HCT116 (cell line): ENCODE measurements around the gene NAT9. TPM values are rescaled to one million over a fixed set of nuclear protein-coding genes. Genes with fewer than 3 reads are reported as not detected.

ENCODE experiments used
- ATAC-seq: fragments of 200-7000 bp; cut with Tn5 transposase; 2 replicates; pipeline ENCODE4 v1.9.1; 2020; ENCODE audit warnings: mild to moderate bottlenecking, moderate library complexity
- BruUV-seq: library from RNA; stranded (reverse); fragments of 400-500 nt; replicated peaks from 2 replicates; lab custom pipeline; 2021; lab: Mats Ljungman, UMichigan
- CTCF ChIA-PET: fragments of 300-600 bp; sonication (Branson Sonifier 250); formaldehyde crosslinking; loops from one replicate; lab custom pipeline; 2021; ENCODE audit warnings: antibody characterized with exemption; lab: Charles Lee
- POLR2A ChIA-PET: fragments of 300-600, 350-600 bp; sonication (Branson Sonifier 250); formaldehyde crosslinking; loops from one replicate; lab custom pipeline; 2021; ENCODE audit warnings: antibody characterized with exemption; lab: Charles Lee
- RAD21 ChIA-PET, 2 experiments: fragments of 300-600 bp; sonication (Branson Sonifier 250); formaldehyde crosslinking; loops; one replicate each; lab custom pipeline; 2023; ENCODE audit warnings: low total read pairs in 2 of 2; ENCODE audit not compliant: uncharacterized antibody in 2 of 2, unreplicated experiment in 2 of 2, low non-redundant PET in 1 of 2; lab: Charles Lee
- DNase-seq: peaks from one replicate; pipeline ENCODE4 v3.0.0-alpha.2; 2010; ENCODE audit warnings: low read depth, low spot score
- H2AFZ ChIP-seq: fragments of 200-600 bp; shearing (Covaris generic), sonication (generic); 2 replicates; pipeline ENCODE4 v1.6.1; 2017; ENCODE audit warnings: low read depth, mixed run types, mixed read lengths, antibody characterized with exemption, low read length; ENCODE audit not compliant: poor library complexity, severe bottlenecking
- H3K27ac ChIP-seq: 2 replicates; pipeline ENCODE4 v1.5.1; 2012; ENCODE audit warnings: low read depth, low read length
- H3K27me3 ChIP-seq: fragments of 200-600 bp; sonication (generic); 2 replicates; pipeline ENCODE4 v1.6.1; 2016; ENCODE audit warnings: mixed run types, low read length, mixed read lengths; ENCODE audit not compliant: insufficient read depth
- H3K36me3 ChIP-seq, 2 experiments: fragments of 200-500 bp in 1 of 2; fragments of 200-600 bp in 1 of 2; sonication (Bioruptor generic) in 1 of 2; sonication (generic) in 1 of 2; 2 replicates each; pipeline versions ENCODE4 v1.5.1 to v1.6.1; 2014 to 2016; ENCODE audit warnings: low read length in 2 of 2, inconsistent platforms in 1 of 2, mixed read lengths in 1 of 2, mixed run types in 1 of 2; ENCODE audit not compliant: insufficient read depth in 2 of 2, control insufficient read depth in 1 of 2
- H3K4me1 ChIP-seq, 2 experiments: fragments of 200-600 bp in 1 of 2; sonication (generic) in 1 of 2; 2 replicates each; pipeline versions ENCODE4 v1.5.1 to v1.6.1; 2012 to 2017; ENCODE audit warnings: low read length in 2 of 2, inconsistent platforms in 1 of 2, mild to moderate bottlenecking in 1 of 2, mixed read lengths in 1 of 2, mixed run types in 1 of 2, moderate library complexity in 1 of 2; ENCODE audit not compliant: insufficient read depth in 2 of 2, control insufficient read depth in 1 of 2
- H3K4me2 ChIP-seq: fragments of 200-600 bp; sonication (generic); 2 replicates; pipeline ENCODE4 v1.6.1; 2017; ENCODE audit warnings: mixed run types, low read length, mixed read lengths
- H3K4me3 ChIP-seq, 2 experiments: fragments of 200-600 bp in 1 of 2; sonication (generic) in 1 of 2; replicated peaks in 1 of 2; 2 replicates each; pipeline ENCODE4 v1.5.1; 2011 to 2016; ENCODE audit warnings: low read length in 2 of 2, control low read depth in 1 of 2, low read depth in 1 of 2, mild to moderate bottlenecking in 1 of 2, mixed read lengths in 1 of 2, mixed run types in 1 of 2
- H3K79me2 ChIP-seq: fragments of 200-600 bp; sonication (generic); 2 replicates; pipeline ENCODE4 v1.6.1; 2017; ENCODE audit warnings: mild to moderate bottlenecking, mixed run types, low read length, moderate library complexity, mixed read lengths; ENCODE audit not compliant: insufficient read depth
- H3K9ac ChIP-seq: fragments of 200-600 bp; sonication (generic); 2 replicates; pipeline ENCODE4 v1.6.1; 2016; ENCODE audit warnings: low read length, mixed read lengths
- H3K9me2 ChIP-seq: fragments of 200-600 bp; sonication (generic), shearing (Covaris generic); 2 replicates; pipeline ENCODE4 v1.6.1; 2017; ENCODE audit warnings: mixed run types, mild to moderate bottlenecking, moderate library complexity; ENCODE audit not compliant: insufficient read depth
- H3K9me3 ChIP-seq, 2 experiments: fragments of 200-500 bp in 1 of 2; fragments of 200-600 bp in 1 of 2; sonication (Bioruptor generic) in 1 of 2; sonication (generic) in 1 of 2; 2 replicates each; pipeline ENCODE4 v1.6.1; 2014 to 2017; ENCODE audit warnings: low read length in 2 of 2, mixed read lengths in 2 of 2, inconsistent platforms in 1 of 2, low read depth in 1 of 2, mild to moderate bottlenecking in 1 of 2, mixed run types in 1 of 2, moderate library complexity in 1 of 2; ENCODE audit not compliant: control insufficient read depth in 1 of 2, insufficient read depth in 1 of 2
- H4K20me1 ChIP-seq: fragments of 200-600 bp; sonication (generic), shearing (Covaris generic); 2 replicates; pipeline ENCODE4 v1.6.1; 2017; ENCODE audit warnings: mixed run types, mild to moderate bottlenecking, moderate library complexity; ENCODE audit not compliant: insufficient read depth
- EGR1 ChIP-seq: IDR thresholded peaks from 2 replicates; pipeline ENCODE4 v1.6.1; 2012; ENCODE audit warnings: low read depth
- EZH2 ChIP-seq: fragments of 200-600 bp; sonication (generic); IDR thresholded peaks from 2 replicates; pipeline ENCODE4 v1.6.1; 2017; ENCODE audit warnings: antibody characterized with exemption, mixed run types
- EZH2phosphoT487 ChIP-seq: fragments of 200-600 bp; IDR thresholded peaks from 2 replicates; pipeline ENCODE4 v1.6.1; 2018; ENCODE audit warnings: antibody characterized with exemption, borderline replicate concordance
- JUND ChIP-seq: IDR thresholded peaks from 2 replicates; pipeline ENCODE4 v1.6.1; 2012
- POLR2A ChIP-seq: IDR thresholded peaks from 2 replicates; pipeline ENCODE4 v1.7.0; 2011; ENCODE audit warnings: borderline replicate concordance; ENCODE audit not compliant: insufficient read depth, insufficient read length; ENCODE audit errors: extremely low read depth
- POLR2AphosphoS5 ChIP-seq: IDR thresholded peaks from 2 replicates; pipeline ENCODE4 v1.6.1; 2011; ENCODE audit warnings: mild to moderate bottlenecking, low read depth, low read length, moderate library complexity
- RAD21 ChIP-seq: IDR thresholded peaks from 2 replicates; pipeline ENCODE4 v1.6.1; 2012; ENCODE audit warnings: low read depth, mild to moderate bottlenecking
- SIN3A ChIP-seq: IDR thresholded peaks from 2 replicates; pipeline ENCODE4 v1.6.1; 2012; ENCODE audit warnings: low read depth
- SP1 ChIP-seq: IDR thresholded peaks from 2 replicates; pipeline ENCODE4 v1.6.1; 2012; ENCODE audit warnings: low read depth
- SRF ChIP-seq: IDR thresholded peaks from 2 replicates; pipeline ENCODE4 v1.6.1; 2012; ENCODE audit warnings: low read depth
- YY1 ChIP-seq: IDR thresholded peaks from 2 replicates; pipeline ENCODE4 v1.6.1; 2011; ENCODE audit warnings: low read length, low read depth, moderate library complexity, mild to moderate bottlenecking; ENCODE audit not compliant: insufficient replicate concordance; ENCODE audit errors: extremely low read depth
- ZFX ChIP-seq: fragments of 450-650 bp; IDR thresholded peaks from 2 replicates; pipeline ENCODE4 v1.6.1; 2017
- intact Hi-C: fragments of 100-400 bp; cut with micrococcal nuclease; formaldehyde crosslinking; loops from 2 replicates; pipeline ENCODE4 v1.10.0; 2022
- total RNA-seq: library from RNA; stranded (reverse); gene quantifications from one replicate; pipeline ENCODE4 v1.2.1, GENCODE V29; 2021; ENCODE audit not compliant: unreplicated experiment
- TF ChIP-seq, protein P1 (sequence below): IDR thresholded peaks from 2 replicates; pipeline ENCODE4 v1.6.1; 2011; ENCODE audit warnings: mild to moderate bottlenecking, low read length, moderate library complexity; ENCODE audit not compliant: insufficient replicate concordance; ENCODE audit errors: extremely low read depth
- TF ChIP-seq, protein P2 (sequence below), 3 experiments: fragments of 200-600 bp in 1 of 3; sonication (generic) in 1 of 3; IDR thresholded peaks in 2 of 3; conservative IDR thresholded peaks in 1 of 3; 2 replicates each; pipeline ENCODE4 v1.5.1; 2012 to 2017; ENCODE audit warnings: low read depth in 2 of 3, low read length in 2 of 3, antibody characterized with exemption in 1 of 3, borderline replicate concordance in 1 of 3, control low read depth in 1 of 3, mild to moderate bottlenecking in 1 of 3, mixed read lengths in 1 of 3, mixed run types in 1 of 3, moderate library complexity in 1 of 3; ENCODE audit not compliant: insufficient read depth in 1 of 3

Gene NAT9
- total RNA-seq, 1 experiment from 2014 or later = 88.7 TPM

DNA sequence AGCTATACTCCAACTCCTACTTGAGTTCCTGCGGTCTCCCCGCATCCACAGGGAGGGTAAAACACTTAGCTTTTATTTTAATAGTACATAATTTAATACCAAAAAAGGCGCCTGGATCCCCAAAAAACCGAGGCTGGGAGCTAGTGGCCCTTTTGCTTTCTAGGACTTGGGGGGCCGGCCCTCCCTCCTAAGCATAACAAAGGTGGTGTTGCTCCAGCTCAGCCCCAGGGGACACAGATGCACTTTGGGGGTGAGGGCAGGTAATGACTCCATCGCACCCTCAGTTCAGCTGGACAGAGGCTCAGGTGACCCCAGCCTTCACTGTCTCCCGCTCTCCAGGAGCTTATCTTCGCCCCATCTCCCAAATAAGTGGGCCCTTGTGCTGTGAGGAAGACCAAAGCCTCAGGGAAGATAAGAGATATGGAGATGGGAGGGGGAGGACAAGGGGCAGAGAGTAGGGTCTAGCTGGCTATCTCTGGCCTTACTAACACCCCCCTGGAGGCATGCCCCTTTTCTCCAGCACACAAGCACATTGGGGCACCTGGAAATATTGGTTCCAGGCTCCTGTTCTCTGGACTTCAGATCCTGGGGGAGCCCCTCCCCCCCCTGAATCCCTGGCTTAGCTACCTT lies 30.5 kb downstream of the NAT9 start (continued):
- TF ChIP-seq, protein P1, sequence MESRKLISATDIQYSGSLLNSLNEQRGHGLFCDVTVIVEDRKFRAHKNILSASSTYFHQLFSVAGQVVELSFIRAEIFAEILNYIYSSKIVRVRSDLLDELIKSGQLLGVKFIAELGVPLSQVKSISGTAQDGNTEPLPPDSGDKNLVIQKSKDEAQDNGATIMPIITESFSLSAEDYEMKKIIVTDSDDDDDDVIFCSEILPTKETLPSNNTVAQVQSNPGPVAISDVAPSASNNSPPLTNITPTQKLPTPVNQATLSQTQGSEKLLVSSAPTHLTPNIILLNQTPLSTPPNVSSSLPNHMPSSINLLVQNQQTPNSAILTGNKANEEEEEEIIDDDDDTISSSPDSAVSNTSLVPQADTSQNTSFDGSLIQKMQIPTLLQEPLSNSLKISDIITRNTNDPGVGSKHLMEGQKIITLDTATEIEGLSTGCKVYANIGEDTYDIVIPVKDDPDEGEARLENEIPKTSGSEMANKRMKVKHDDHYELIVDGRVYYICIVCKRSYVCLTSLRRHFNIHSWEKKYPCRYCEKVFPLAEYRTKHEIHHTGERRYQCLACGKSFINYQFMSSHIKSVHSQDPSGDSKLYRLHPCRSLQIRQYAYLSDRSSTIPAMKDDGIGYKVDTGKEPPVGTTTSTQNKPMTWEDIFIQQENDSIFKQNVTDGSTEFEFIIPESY = no peak
- TF ChIP-seq SIN3A (no peak), SRF (no peak), EZH2phosphoT487 (no peak), EGR1 (no peak)
- TF ChIP-seq, all 23 proteins: peak for 0

DNA sequence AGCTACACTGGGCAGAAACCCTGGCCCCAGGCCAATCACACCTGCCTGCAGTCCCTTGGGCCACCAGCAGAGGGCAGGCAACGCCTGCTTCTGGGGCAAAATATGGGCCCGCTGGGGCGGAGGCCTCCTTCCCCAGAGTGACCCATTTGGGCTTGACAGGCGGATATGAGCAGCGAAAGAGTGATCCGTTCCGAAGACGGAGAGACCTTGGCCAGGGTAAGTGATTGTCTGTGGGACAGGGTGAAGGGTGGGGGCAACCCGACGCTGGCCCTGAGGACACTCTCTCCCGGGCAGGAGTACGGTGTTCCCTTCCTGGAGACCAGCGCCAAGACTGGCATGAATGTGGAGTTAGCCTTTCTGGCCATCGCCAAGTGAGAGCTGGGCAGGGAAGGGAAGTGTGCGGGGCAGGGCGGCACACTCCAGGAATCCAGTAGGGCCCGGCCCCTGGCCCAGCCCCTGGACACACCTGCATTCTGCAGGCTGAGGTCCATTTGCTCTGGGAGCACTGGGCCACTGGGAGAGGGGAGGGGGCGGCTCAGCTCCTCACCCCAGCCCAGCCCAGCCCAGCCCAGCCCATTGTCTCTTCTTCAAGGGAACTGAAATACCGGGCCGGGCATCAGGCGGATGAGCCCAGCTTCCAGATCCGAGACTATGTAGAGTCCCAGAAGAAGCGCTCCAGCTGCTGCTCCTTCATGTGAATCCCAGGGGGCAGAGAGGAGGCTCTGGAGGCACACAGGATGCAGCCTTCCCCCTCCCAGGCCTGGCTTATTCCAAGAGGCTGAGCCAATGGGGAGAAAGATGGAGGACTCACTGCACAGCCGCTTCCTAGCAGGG lies 31.2 kb downstream of the NAT9 start:
- DNase-seq (peak; percentile 64), ATAC-seq (peak; percentile 49)
- peak overlapping the region; percentile 24; the same call in 1 of the 2 replicates for H3K27ac ChIP-seq
- intact Hi-C loops = loop anchor here (1.0 to 2.0 kb wide), 3 partner anchors 25 to 120 kb away; no protein-coding TSS in a partner anchor
- no peaks in the 10 kb centered on the region for H4K20me1 ChIP-seq
- no peaks in the 10 kb centered on the region for H3K36me3 ChIP-seq
- POLR2A ChIA-PET = interaction anchor here (0.6 to 1.1 kb wide), 6 partner anchors 9 to 545 kb away, joined by 3 to 4 read pairs (median 3); partner anchors contain the start of gene SLC25A19
- RAD21 ChIA-PET = interaction anchor here (0.6 to 1.6 kb wide), 9 partner anchors 13 to 98 kb away, joined by 3 to 8 read pairs (median 3); a partner anchor contains a TSS
- peak overlapping the region; percentile 59 for H3K4me2 ChIP-seq
- no TSS peak for BruUV-seq
- H3K4me3 ChIP-seq = peak overlapping the region; percentile 18 to 31; a peak in 3 of 4 replicates
- H3K4me1 ChIP-seq = peaks cover 17 to 29% of the 10 kb centered on the region in 2 experiments
- peak overlapping the region; percentile 16; the same call in 1 of the 2 replicates for H3K9ac ChIP-seq
- no peaks in the 10 kb centered on the region for H3K9me3 ChIP-seq
- CTCF ChIA-PET = interaction anchor here (0.5 to 4.5 kb wide), 24 partner anchors 8 to 377 kb away, joined by 3 to 55 read pairs (median 6); partner anchors contain the start of genes FDXR, GRIN2C, NAT9 and RAB37
- H3K27me3 ChIP-seq = no peaks in the 10 kb centered on the region
- peak overlapping the region; percentile 13 for H2AFZ ChIP-seq
- peak; percentile 81 for TF ChIP-seq POLR2AphosphoS5
- no peak for TF ChIP-seq JUND
- no peak for TF ChIP-seq SRF
- TF ChIP-seq RAD21 = peak; percentile 100
- TF ChIP-seq POLR2A = no peak
- TF ChIP-seq SP1 = no peak
- TF ChIP-seq EZH2phosphoT487 = no peak
- TF ChIP-seq, protein P2, sequence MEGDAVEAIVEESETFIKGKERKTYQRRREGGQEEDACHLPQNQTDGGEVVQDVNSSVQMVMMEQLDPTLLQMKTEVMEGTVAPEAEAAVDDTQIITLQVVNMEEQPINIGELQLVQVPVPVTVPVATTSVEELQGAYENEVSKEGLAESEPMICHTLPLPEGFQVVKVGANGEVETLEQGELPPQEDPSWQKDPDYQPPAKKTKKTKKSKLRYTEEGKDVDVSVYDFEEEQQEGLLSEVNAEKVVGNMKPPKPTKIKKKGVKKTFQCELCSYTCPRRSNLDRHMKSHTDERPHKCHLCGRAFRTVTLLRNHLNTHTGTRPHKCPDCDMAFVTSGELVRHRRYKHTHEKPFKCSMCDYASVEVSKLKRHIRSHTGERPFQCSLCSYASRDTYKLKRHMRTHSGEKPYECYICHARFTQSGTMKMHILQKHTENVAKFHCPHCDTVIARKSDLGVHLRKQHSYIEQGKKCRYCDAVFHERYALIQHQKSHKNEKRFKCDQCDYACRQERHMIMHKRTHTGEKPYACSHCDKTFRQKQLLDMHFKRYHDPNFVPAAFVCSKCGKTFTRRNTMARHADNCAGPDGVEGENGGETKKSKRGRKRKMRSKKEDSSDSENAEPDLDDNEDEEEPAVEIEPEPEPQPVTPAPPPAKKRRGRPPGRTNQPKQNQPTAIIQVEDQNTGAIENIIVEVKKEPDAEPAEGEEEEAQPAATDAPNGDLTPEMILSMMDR (IDR thresholded peaks at IDR 0.05 in 2 of 3, conservative IDR thresholded peaks at IDR 0.05 in 1 of 3; ENCODE audit: borderline replicate concordance in 1 of 3, insufficient read depth in 1 of 3, low read depth in 2 of 3, low read length in 2 of 3) = peak; percentile 99 to 100 (median 100)
- no peak for TF ChIP-seq EZH2
- TF ChIP-seq, protein P1 = no peak
- TF ChIP-seq ZFX = peak; percentile 34; the same call in 1 of the 2 replicates
- TF ChIP-seq YY1 = peak; percentile 75
- peaks cover 14% of the 10 kb centered on the region for H3K79me2 ChIP-seq
- no peaks in the 10 kb centered on the region for H3K9me2 ChIP-seq
